ENCODE data around the gene RNF14. TPM values are rescaled to one million over a fixed set of nuclear protein-coding genes. Genes with fewer than 3 reads are reported as not detected.

The RNF14 gene
- total and polyA plus RNA-seq, 8 donors: 39.8 to 54.6 (median 48.5) TPM

DNA sequence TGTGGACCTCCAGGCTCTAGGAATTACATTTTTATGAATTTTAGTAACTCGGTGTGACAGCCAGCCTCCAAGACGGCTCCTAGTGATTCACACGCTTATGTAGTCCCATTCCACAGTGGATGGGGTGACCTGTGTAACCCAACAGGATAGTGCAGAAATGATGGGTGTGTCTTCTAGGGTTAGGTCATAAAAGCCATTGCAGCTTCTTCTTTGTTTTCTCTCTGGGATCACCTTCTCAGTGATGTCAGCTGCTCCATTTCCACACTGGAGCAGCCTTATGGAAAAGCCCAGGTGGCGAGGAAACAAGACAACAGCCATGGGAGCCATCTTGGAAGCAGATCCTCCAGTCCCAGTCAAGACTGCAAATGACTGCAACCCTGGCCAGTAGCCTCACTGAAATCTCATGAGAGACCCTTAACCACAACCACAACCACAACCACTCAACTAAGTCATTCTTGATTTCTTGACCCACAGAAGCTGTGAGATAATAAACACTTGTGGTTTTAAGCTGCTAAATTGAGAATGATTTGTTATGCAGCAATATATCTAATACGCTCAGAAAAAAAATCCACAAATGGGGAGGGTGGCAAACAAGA lies 49.0 kb downstream of the RNF14 start:
- intact Hi-C loops (cut with DNase I): no loop called here
- TF ChIP-seq CTCF (IDR thresholded peaks at IDR 0.05): no peak

DNA sequence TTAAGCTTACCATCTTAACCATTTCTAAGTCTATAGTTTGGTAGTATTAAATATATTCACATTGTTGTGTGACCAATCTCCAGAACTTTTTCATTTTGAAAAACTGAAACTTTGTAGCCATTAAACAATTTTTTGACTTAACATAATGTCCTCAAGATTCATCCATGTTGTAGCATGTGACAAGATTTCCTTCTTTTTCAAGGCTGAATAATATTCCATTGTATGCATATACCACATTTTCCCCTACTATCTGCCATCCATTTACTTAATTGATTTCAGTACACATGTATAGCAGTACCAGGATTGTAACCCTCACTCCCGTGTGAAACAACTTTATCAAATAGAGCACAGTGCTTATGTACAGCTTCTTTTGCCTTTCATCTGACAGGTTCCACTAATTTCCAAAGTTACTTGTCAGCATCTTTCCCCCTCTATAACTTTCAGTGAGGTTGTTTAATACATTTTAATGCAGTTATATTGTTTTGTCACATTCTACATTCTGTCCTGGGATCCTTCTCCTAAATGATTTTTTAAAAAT lies 51.3 kb downstream of the RNF14 start:
- Histone ChIP-seq H3K9me3 (peaks cover 0 to 7% of the 10 kb centered on the region in 2 donors), H3K4me1 (peaks cover 11 to 23% of the 10 kb centered on the region in 2 donors), H3K4me3 (no peak overlapping the region), H3K27me3 (no peaks in the 10 kb centered on the region), H3K36me3 (no peaks in the 10 kb centered on the region), H3K27ac (no peak overlapping the region)
- ATAC-seq (no peak), DNase-seq (no peak)
- intact Hi-C loops (cut with DNase I): no loop called here
- no peak for TF ChIP-seq CTCF (IDR thresholded peaks at IDR 0.05)

More for the DNA sequence above, 49.0 kb downstream of the RNF14 start:
- no peaks in the 10 kb centered on the region for H3K27me3 ChIP-seq
- ATAC-seq (no peak), DNase-seq (no peak)
- H3K4me3 ChIP-seq: no peak overlapping the region
- H3K36me3 ChIP-seq: no peaks in the 10 kb centered on the region
- H3K4me1 ChIP-seq: peaks cover 15 to 37% of the 10 kb centered on the region in 2 donors
- no peak overlapping the region for H3K27ac ChIP-seq
- H3K9me3 ChIP-seq: peaks cover 0 to 7% of the 10 kb centered on the region in 2 donors

DNA sequence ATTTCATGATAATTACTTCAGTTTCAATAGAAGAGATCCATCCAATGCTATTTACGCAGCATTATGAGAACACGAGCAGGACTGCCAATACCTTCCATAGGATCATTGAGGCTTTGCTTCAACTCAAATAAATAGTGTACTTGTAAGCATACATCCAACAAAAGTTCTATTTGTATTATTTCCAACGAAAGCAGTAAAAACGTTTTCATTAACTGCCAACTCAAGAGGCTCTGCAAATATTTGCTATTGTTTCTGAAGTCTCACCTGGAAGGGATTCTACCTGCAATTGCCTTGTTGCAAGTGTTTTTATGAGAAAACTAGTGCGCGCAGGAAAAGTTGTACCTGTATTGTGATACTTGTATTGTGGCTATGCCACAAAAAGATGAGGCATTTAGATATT lies 54.9 kb downstream of the RNF14 start:
- intact Hi-C loops (cut with DNase I): no loop called here

GRCh38 chr5:142024771-142025304 lies 55.9 kb downstream of the RNF14 start:
- no peak for TF ChIP-seq CTCF (IDR thresholded peaks at IDR 0.05)
- DNase-seq (peak; percentile 79 to 96 (median 91)), ATAC-seq (peak; percentile 100)
- Histone ChIP-seq H3K27me3 (no peaks in the 10 kb centered on the region), H3K36me3 (no peaks in the 10 kb centered on the region), H3K9me3 (peaks cover 0 to 7% of the 10 kb centered on the region in 2 donors), H3K4me3 (peak overlapping the region; percentile 13 to 33), H3K4me1 (peaks cover 0 to 11% of the 10 kb centered on the region in 2 donors), H3K27ac (peak overlapping the region; percentile 75 to 84)
- intact Hi-C loops (cut with DNase I): no loop called here

More for the DNA sequence above, 54.9 kb downstream of the RNF14 start:
- Histone ChIP-seq H3K36me3 (no peaks in the 10 kb centered on the region), H3K27me3 (no peaks in the 10 kb centered on the region), H3K4me3 (no peak overlapping the region), H3K27ac (no peak overlapping the region), H3K4me1 (peaks cover 0 to 11% of the 10 kb centered on the region in 2 donors), H3K9me3 (peaks cover 0 to 7% of the 10 kb centered on the region in 2 donors)
- no peak for TF ChIP-seq CTCF (IDR thresholded peaks at IDR 0.05)
- DNase-seq (no peak), ATAC-seq (peak; percentile 28)

GRCh38 chr5:142025637-142026036 lies 56.7 kb downstream of the RNF14 start:
- Histone ChIP-seq H3K9me3 (peaks cover 0 to under 1% of the 10 kb centered on the region in 2 donors), H3K4me3 (peak overlapping the region in 1 of 2 donors; percentile 33), H3K27me3 (no peaks in the 10 kb centered on the region), H3K4me1 (peaks cover 0 to 11% of the 10 kb centered on the region in 2 donors), H3K27ac (peak overlapping the region in 1 of 2 donors; percentile 84), H3K36me3 (no peaks in the 10 kb centered on the region)
- no peak for DNase-seq
- no peak for ATAC-seq
- TF ChIP-seq CTCF (IDR thresholded peaks at IDR 0.05): no peak
- intact Hi-C loops (cut with DNase I): no loop called here

All from left lung (tissue), 10 donors.